NCI-H82 treated with DMSO at 0.1 percent for 48 hours (cell line): ENCODE data around the gene MINDY4.

Experiments
- DNase-seq: peaks from one replicate; lab custom pipeline; 2025; ENCODE audit not compliant: unreplicated experiment; lab: John Stamatoyannopoulos, UW

MINDY4 gene

GRCh38 chr7:30873656-30874055 lies 102.4 kb downstream of the MINDY4 start:
- no peak for DNase-seq

GRCh38 chr7:30874656-30875302 lies 103.6 kb downstream of the MINDY4 start:
- DNase-seq, result no peak

GRCh38 chr7:30877015-30877769 lies 106.0 kb downstream of the MINDY4 start:
- no peak for DNase-seq

GRCh38 chr7:30877993-30878392 lies 106.8 kb downstream of the MINDY4 start:
- no peak for DNase-seq

GRCh38 chr7:30879139-30880124 lies 108.2 kb downstream of the MINDY4 start:
- no peak for DNase-seq

GRCh38 chr7:30880125-30880720 lies 109.0 kb downstream of the MINDY4 start:
- no peak for DNase-seq

GRCh38 chr7:30880941-30881340 lies 109.7 kb downstream of the MINDY4 start:
- DNase-seq, result no peak

- DNase-seq, result no peak
Measured at GRCh38 chr7:30881448-30881847, 110.2 kb downstream of the MINDY4 start.

- DNase-seq, result no peak
Measured at GRCh38 chr7:30884881-30885280, 113.7 kb downstream of the MINDY4 start.

GRCh38 chr7:30886608-30887011 lies 115.4 kb downstream of the MINDY4 start:
- no peak for DNase-seq

- no peak for DNase-seq
Measured at GRCh38 chr7:30887464-30887872, 116.3 kb downstream of the MINDY4 start.

GRCh38 chr7:30888747-30889146 lies 117.5 kb downstream of the MINDY4 start:
- DNase-seq, result no peak

- no peak for DNase-seq
Measured at GRCh38 chr7:30890226-30890625, 119.0 kb downstream of the MINDY4 start.

- DNase-seq, result no peak
Measured at GRCh38 chr7:30893357-30893756, 122.1 kb downstream of the MINDY4 start.

GRCh38 chr7:30894009-30894408 lies 122.8 kb downstream of the MINDY4 start:
- no peak for DNase-seq

GRCh38 chr7:30894866-30895605 lies 123.8 kb downstream of the MINDY4 start:
- no peak for DNase-seq

GRCh38 chr7:30896036-30896435 lies 124.8 kb downstream of the MINDY4 start:
- no peak for DNase-seq

- DNase-seq, result no peak
Measured at GRCh38 chr7:30896783-30897637, 125.8 kb downstream of the MINDY4 start.

- DNase-seq, result no peak
Measured at GRCh38 chr7:30897770-30898169, 126.6 kb downstream of the MINDY4 start.
